GM18520 (cell line): ENCODE measurements around the gene ACTR1A.
"Not testable (repeated sequence)": the region's sequence is repeated elsewhere in the genome, so short reads cannot be mapped to it uniquely, and the experiment has no call there.

Experiments
- ATAC-seq: cut with Tn5 transposase; IDR thresholded peaks from one replicate; pipeline ENCODE4 v1.9.1; 2021; ENCODE audit not compliant: unreplicated experiment

Gene ACTR1A

DNA sequence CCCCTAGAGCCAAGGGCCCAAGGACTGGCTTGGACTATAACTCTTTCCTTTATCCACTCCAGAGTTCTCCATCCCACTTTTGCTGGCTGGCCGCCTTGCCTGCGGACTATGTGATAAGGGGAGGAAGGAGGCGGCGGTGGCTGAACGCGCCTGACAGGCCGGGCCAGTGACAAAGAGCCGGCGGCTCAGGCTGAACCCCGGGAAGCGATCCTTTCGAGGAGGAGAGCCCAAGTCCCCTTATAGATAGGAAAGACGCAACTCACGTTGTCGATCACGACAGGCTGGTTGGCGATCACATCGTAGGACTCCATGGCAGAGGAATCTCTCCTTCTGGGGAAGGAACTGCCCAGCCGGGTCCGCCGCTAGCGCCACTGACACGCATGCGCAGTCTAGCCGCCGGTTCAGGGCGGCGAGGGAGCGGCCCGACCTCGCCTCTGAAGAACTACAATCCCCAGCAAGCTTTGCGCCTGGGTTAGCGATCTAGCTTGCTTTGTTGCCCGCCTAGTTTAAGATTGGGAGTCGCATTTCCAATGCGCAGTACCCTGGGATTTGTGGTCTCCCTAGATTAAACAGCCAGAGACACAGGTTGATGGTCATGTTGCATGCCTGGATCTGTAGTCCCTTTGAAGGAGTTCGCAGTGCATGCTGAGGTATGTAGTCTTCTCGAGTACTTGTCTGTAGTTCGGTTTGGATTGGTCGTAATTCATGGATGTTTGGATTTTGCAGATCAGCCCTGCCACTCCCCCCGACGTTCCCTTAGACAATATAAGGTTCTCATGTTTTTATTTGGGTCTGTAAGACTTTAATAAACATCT lies at the start of gene ACTR1A:
TSS of gene ACTR1A (minus strand) at position 376 of the 815 bp plus-strand sequence. CDS start at position 311, 65 bp downstream.
- ATAC-seq = peak; percentile 32

DNA sequence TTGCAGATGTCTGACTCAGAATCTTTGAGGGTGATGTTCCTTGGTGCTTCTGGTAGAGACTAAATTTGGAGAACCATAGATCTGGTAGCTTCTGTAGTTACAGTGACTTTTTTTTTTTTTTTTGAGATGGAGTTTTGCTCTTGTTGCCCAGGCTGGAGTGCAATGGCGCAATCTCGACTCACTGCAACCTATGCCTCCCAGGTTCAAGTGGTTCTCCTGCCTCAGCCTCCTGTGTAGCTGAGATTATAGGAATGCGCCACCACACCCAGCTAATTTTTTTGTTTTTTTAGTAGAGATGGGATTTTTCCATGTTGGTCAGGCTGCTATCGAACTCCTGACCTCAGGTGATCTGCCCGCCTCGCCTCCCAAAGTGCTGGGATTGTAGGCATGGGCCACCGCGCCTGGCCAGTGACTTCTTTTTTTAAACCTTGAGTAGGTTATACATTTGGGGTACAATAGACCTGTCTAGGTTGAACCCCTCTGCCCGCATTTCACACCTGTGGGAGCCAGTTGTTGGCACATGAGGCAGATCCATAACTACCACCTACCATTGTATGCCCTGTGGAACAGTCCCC lies 48.2 kb upstream of the ACTR1A start:
- ATAC-seq = no peak

DNA sequence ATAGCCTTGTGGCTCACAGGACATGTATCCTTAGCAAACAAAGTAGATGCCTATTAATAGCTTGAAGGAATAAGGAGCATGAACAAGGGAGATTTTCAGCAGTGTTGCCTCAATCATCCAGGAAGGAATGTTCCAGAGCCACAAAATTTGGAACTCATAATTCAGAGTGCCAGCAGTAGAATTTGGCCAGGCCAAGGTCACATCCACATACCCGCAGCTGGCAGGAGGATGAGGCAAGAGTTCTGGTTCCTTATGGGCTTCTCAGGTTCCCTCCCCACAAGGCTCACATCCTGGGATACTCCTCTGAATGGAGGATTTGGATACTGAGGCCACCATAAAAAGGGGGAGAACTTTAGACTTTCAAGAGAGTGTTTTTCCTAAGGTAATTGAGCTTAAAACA lies 47.0 kb upstream of the ACTR1A start:
- ATAC-seq = no peak

DNA sequence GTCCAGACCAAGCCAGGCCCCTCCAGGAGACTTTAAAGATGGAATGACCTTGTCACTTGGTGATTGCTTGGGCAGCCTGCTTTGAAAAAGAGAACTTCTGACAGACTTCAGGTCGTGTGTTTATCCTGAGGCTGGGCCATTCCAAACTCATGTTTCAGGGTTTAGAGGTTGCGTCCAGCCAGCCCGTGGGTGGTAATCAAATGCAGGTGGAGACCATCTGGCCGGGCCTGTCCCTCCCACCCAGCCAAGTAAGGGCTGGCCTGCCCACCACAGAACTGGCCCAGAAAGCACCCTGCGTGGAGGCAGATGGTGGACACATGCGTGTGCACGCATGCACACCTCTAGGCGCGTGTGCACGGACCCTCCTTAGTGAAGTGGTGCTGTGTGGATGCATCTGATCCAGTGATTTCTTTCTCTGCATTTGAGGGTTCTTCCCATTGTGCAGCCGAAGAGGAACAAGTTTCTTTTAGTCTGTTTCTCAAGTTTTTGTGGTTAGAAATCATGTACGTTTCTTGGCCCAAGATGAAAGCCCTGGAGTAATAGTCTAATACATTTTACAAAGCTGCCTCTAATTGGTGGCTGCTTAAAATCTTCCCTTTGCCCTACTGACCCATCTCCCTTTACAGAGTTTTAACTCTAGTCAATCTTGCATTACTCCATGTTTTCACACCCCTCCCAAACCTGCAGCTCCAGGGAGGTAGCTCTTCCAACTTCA lies 44.3 kb upstream of the ACTR1A start:
- no peak for ATAC-seq

- no peak for ATAC-seq
Measured at GRCh38 chr10:102545997-102546396, 43.5 kb upstream of the ACTR1A start.

DNA sequence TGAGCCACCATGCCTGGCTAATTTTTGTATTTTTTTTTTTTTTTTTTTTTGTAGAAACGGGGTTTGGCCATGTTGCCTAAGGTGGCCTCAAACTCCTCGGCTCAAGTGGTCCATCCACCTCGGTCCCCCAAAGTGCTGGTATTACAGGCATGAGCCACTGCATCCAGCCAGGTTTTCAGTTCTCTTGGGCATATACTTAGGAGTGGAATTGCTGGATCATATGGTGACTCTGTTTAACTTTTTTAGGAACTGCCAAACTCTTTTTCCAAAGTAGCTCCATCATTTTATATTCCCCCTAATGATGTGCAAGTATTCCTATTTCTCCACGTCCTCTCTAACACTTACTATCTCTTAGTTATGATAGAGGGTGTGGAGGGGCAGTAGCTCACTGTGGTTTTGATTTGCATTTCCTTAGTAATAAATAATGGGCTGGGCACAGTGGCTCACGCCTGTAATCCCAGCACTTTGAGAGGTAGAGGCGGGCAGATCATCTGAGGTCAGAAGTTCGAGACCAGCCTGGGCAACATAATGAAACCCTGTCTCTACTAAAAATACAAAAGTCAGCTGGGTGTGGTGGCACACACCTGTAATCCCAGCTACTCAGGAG lies 42.9 kb upstream of the ACTR1A start:
- no peak for ATAC-seq

DNA sequence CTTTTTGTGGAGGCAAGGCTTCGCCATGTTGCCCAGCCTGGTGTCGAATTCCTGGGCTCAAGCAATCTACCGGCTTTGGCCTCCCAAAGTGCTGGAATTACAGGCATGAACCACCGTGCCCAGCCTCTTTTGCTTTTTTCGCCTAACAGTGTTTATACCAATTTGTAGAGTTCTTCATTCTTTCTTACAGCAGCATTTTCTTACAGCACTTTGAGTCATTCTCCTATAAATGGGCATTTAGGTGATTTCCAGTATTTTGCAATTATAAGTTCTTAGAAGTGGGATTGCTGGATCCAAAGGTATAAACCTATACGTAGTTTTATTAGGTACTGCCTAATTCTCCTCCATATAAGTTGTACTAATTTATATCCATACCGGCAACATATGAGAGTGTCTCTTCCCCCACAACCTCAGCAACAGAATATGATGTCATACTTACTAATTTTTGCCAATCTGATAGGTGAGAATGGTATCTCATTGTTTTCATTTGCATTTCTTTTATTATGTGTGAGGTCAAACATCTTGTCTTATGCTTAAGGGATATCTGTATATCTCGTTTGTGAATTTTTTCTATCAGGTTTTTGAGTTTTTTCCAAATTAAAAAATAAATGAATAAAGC lies 40.4 kb upstream of the ACTR1A start:
- no peak for ATAC-seq

GRCh38 chr10:102540023-102540422 lies 37.5 kb upstream of the ACTR1A start:
- peak; percentile 66 for ATAC-seq

DNA sequence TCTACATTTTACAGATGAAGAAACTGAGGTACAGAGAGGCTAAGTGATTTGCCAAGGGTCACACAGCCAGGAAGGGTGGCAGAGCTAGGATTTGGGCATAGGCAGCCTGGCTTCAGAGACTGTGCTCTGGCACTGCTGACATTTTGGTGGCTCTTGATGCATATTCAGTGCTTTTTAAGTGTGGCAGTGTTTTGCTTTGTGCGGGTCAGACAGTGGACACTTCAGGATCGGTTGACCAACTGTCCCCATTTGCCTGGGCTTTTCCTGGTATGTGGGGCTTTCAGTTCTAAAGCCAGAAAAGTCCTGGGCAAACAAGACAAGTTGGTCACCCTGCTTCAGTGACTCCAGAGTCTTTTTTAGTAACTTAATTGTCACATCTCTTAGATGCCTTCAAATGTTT lies 36.3 kb upstream of the ACTR1A start:
- no peak for ATAC-seq

DNA sequence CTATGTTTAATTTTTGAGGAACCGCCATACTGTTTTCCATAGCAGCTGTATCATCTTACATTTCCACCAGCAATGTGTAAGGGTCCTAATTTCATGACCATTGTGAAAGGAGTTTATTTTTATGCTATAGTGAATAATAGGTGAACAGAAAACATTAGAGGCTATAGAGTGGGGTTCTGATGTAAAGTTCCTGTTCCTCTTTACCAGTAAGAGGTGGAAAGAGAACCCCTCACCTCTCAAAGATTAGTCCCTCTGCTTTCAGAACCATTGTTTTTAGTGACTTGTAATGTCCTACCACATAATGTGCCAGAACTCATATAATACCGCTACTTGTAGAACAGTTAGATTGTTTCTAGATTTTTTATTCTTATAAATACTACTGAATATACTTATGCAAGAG lies 35.4 kb upstream of the ACTR1A start:
- ATAC-seq = no peak

DNA sequence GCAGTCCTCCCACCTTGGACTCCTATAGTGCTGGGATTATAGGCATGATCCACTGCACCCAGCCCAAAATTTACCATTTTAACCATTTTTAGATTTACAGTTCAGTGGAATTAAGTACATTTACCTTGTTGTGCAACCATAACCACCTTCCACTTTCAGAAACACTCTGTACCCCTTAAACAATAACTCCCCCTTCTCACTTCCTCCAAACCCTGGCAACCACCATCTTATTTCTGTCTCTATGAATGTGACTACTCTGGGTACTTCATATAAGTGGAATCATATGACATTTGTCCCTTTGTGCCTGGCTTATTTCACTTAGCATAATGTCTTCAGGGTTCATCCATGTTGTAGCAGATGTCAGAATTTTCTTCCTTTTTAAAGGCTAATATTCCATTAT lies 34.9 kb upstream of the ACTR1A start:
- no peak for ATAC-seq

DNA sequence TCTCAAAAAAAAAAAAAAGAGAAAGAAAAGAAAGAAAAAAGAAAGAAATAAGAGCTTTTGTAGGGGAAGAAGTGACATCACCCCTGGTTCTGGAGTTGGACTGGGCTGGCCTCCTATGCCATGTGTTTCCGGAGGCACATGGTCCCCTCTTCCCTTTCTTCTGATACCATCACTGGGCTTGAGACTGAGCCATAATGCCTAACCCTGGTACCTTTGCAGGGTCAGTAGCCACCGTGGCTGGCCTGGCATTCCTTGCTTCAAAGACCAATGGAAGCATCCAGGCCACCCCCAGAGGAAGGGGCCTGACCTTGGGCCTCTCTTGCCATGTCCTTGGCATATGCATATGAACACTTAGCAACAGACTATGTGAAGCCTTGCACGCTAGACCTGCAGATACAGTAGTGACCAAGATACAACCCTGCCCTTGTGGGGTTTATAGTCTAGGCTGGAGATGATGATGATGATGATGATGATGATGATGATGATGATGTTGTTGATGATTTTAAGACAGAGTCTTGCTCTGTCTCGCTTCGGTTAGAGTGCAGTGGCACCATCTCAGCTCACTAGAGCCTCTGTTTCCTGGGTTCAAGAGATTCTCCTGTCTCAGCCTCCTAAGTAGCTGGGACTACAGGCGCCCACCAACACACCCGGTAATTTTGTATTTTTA lies 33.1 kb upstream of the ACTR1A start:
- ATAC-seq = no peak

DNA sequence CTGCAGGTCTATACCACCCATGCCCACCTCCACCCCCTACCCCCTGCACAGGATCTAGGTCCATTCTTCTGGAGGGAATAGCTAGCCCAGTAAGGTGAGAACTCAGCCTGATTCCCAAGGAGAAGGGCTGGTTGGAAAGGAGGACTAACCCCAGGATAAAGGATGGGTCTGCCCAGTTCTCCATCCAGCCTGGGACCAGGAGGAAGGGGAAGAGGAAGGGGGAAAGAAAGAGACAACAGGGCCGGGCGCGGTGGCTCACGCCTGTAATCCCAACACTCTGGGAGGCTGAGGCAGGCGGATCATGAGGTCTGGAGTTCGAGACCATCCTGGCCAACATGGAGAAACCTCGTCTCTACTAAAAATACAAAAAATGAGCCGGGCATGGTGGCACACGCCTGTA lies 32.5 kb upstream of the ACTR1A start:
- not testable (repeated sequence) for ATAC-seq

- no peak for ATAC-seq
Measured at GRCh38 chr10:102534333-102534732, 31.8 kb upstream of the ACTR1A start.

- ATAC-seq = no peak
Measured at GRCh38 chr10:102527546-102527945, 25.0 kb upstream of the ACTR1A start.

- ATAC-seq = no peak
Measured at GRCh38 chr10:102524746-102525145, 22.2 kb upstream of the ACTR1A start.

- no peak for ATAC-seq
Measured at GRCh38 chr10:102523250-102524029, 20.9 kb upstream of the ACTR1A start.

GRCh38 chr10:102522874-102523249 lies 20.4 kb upstream of the ACTR1A start:
- ATAC-seq = no peak

GRCh38 chr10:102519246-102519825 lies 16.8 kb upstream of the ACTR1A start:
- no peak for ATAC-seq

GRCh38 chr10:102517553-102517952 lies 15.0 kb upstream of the ACTR1A start:
- ATAC-seq = no peak
